ENCODE results near the gene CCDC6.
A peak's percentile ranks its signal among the peaks of the same experiment; 100 is the strongest.

Gene CCDC6

DNA sequence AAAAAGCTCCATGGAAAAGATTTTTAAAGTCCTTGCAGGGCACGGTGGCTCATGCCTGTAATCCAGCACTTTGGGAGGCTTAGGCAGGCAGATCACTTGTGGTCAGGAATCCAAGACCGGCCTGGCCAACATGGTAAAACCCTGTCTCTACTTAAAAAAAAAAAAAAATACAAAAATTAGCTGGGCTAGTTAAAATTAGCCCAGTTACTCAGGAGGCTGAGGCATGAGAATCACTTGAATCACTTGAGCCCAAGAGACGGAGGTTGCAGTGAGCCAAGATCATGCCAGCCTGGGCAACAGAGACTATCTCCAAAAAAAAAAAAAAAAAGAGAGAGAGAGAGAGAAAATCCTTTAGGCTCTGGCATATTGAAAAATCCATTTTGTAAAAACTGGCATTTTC, 61.9 kb downstream of the CCDC6 start:
- DNase-seq: no peak

DNA sequence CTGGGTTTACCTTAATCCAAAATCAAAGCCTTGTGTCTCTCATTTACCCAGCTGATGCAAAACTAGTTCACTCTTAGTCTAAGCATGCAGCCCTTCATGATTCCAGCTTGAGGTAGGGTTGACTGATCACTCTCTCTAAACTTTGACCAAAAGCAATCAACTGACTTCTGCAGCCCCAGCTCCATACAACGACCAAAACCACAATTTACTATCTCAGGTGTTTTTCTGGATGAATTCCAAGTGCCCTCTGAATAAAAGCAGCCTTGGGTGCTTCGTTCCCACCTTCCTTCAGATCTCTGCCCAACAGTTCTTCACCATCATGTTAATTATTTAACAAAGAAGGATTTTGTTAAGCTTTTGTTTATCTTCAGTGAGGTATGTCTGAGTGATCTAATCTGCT, 62.6 kb downstream of the CCDC6 start:
- no peak for DNase-seq

DNA sequence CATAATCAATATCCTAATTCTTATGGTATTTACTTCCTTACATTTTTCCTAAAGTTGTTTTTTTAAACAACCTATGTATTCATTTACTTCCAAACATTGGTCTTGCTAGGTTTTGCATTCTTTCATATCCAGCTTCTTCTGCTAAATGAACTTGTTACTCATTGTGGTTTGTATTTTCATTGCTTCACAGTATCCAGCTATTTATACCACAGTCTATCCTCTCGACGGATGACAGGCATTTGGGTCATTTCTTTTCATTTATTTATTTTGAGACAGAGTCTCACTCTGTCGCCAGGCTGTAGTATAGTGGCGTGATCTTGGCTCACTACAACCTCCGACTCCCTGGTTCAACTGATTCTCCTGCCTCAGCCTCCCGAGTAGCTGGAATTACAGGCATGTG, 66.8 kb downstream of the CCDC6 start:
- no peak for DNase-seq

DNA sequence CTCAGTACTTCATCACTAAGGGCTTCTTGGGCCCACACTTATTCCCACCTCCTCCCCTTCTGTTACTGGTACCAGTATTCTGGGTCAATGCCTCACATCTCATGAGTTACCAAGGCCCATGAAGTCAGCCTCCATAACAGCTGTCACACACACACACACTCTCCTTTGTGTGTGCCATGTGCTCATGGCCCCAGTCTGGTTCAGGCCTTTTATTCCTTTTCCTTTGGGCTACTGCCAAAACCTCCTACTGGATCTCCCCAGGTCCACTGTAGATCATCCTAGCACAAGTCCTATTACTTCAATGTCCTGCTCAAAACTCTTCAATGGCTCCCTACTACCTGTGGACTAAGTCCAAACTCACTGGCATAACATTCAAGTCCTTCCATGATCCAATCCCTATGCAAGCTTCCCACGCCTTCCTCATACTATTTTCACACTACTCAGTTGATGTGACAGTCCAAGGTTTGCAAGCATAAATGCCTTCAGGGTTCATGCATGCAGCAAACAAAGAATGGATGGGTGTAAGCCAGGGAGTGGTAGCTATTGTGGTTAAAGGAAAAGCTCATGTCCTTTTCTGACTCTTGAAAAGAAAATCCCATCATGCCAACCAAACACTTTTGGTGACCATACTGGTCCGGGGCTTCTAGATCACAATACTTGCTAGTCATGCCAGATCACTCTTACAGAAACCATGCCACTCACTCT, 68.1 kb downstream of the CCDC6 start:
- no peak for DNase-seq

DNA sequence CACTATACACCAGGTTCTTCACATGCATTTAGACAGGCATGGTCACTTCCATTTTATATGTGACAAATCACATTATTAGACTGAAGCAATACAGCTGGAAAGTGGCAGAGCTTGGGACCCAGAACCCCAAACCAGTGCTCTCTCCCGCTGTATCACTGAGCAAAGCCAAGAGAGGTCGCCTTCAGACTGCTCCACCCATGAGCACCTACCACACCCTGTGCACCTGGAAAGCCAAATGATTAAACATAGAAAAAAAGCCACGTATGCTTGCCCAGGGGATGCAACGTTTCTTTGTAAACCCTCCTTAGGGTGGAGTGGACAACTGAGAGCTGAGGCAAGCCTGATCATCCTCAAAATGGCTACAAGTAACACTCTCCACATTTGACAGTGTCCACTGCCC, 72.5 kb downstream of the CCDC6 start:
- no peak for DNase-seq

DNA sequence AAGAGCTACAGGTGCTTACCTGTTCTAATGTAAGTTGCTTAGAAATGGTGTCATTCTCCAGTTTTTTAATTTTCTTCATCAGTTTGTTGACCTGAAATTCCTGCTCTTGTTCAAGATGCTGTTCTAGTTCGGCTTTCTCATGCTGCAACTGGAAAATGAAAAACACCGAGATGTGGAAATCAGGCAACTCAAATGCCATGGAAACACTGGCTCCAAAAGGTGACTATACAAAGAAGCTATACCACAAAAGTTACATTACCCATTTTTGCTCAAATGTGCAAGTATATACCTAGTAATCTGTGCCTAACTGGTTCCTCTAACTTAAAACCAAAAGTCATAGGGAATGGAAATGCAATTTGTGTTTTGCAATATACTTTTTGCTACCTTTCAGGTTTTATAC, 73.8 kb downstream of the CCDC6 start:
- DNase-seq: no peak

DNA sequence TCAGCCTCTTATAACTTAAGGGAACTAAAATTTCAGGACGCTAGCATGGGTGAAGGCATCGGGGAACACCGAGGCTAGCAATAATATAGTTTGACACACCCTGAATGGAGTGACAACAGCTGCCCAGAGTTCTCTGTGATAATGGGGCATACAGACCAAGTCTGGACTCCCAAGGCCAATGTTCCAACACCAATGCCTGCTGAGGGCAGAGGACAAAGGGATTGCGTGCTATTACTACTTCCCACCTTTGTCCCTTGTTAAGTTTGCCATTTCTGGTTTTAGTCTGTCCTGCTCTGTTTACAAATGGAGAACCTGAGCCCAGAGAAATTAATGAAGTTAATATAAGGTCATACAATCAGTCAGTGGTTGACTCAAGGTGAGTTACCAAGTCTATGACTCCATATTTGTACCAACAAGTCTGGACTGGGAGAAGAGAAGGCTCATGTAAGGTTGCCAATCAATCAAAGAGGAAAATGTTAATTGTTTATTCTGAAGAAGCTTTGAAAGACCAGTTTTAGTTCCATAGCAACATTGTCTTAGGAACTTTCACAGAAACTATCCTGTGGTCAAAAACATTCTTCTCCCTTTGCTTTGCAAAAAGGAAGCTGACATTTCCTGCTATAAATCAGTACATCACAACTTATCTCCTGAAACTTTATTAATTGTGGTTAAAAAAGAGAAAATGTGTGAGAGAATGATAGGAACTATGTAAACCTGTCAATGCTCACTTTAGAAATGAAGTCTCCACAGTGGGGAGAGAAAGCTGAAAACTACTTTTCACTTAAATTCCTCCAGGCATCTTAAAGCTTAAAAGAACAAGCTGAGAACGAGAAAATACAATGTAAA, 74.5 kb downstream of the CCDC6 start:
- no peak for DNase-seq

DNA sequence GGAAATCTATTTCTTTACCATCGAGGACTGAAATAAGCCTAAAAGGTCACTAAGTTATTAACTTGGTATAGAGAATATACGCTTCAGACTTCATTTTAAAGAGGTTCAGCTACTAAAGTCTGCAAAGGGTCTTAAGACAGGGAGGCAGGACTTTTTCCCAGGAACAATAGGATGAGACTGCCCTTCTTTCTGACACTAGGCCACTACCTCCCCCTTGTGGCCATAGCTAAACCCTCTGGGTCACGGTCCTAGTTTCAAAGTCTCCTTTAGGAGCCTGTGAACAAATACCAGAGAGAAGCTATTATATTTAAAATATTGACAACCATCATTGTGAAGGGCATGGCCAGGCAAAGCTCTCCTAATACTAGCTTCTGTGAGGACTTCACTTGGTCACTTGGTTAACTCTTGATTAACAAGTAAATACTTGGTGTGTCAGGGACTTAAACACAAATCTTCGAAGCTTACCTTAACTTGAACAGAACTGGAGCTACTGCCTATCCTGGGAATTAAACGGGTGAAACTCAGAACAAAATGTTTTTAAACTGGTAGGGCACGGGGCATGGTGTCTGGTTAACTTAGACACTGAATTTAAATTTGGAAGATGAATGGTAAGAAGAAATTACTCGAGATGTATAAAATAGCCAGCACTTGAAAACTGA, 75.6 kb downstream of the CCDC6 start:
- DNase-seq: no peak

DNA sequence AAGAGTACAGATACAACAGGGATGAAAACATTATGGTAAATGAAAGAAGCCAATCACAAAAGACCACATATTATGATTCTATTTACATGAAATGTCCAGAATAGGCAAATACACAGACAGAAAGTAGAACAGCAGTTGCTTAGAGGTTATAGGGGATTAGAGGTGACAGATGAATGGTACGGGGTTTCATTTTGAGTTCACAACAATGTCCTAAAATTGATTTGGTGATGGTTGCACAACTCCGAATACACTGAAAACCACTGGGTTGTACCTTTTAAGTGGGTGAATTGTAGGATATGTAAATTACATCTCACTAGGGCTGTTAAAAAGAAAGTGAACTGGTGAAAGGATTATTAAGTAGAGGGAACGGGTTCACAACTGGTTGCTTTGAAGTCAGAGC, 76.8 kb downstream of the CCDC6 start:
- DNase-seq: no peak

DNA sequence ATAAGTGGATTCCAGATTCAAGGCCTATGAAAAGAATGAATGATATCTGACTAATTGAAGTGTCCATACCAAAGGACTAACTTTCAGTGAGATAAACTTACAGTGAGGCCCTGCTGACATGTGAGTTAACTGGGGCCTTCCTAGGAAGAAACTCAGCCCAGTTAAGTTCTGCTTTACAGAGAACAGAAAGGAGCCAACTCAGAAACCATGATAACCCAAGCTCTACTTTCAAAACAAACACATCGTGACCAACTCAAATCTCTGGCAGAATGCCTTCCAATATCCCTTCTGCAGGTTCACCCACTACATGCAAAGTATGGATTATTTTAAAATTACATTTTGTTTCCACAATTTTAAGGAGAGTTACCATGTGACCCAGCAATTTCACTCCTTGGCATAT, 77.3 kb downstream of the CCDC6 start:
- DNase-seq: no peak

DNA sequence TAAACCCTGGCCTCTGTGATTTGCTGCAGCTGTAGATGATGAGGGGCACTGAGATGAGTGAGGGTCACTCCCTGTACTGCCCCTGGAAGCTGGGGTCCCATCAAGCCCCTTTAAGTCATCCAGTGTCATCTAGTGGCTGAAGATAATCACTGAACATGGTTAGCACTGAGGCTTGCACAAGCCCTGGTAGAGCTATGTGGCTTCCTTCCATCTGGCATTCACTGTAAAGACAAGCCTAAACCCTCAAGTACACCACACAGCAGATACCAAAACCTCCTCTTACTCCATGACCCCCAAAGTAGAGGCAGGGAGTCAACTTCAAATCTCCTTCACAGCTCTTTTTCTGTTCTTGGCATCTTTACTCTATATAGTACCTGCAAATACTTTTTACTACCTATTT, 80.4 kb downstream of the CCDC6 start:
- DNase-seq: no peak

DNA sequence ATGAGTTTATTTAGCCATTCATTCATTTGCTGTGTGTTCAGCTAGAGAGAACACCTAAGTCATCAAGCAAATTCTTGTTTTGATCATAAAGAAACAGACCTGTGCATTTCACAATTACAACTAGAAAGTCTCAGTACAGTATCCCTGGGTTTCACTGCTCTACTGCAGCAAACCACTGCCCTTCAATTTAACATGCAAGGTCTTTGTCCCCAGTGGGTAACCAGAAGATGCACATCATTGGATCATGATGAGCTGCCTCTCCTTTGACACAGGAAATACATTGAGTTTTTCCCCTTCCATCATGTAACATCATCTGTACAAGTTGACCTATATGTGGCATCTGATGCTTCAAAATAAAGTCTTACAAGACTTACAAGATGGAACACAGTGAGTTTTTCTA, 82.6 kb downstream of the CCDC6 start:
- DNase-seq: no peak

DNA sequence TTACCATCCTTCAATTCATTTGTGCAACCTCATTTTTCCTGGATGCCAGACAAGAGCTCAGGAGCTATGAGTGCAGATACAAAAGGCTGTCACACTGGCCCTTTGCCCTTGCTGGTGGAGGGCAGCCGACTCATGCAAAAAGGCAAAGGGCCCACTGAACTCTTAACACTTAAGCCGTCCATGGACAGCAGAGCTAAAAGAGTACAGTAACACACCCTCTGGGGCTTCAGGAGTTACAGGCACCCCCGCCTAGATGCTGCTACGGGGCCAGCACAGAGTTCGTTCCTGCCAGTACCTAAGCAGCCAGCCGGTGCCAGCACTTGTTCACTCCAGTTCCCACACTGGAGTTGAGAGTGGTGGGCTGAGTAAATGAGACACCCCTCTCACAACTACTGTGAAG, 83.2 kb downstream of the CCDC6 start:
- DNase-seq: no peak

DNA sequence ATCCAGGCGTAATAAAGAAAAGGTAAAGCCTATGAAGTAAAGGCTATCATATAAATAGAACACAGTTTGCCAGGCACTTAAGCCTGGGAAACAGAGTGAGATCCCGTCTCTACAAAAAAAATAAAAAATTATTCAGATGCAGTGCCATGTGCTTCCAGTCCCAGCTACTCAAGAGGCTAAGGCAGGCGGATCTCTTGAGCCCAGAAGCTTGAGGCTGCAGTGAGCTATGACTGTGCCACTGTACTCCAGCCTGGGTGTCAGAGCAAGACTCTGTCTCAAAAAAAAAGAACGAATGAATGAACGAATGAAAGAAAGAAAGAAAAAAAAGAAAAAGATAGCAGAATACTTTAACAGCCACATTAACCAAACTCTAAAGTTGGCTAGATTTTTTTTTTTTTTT, 85.9 kb downstream of the CCDC6 start:
- no peak for DNase-seq

DNA sequence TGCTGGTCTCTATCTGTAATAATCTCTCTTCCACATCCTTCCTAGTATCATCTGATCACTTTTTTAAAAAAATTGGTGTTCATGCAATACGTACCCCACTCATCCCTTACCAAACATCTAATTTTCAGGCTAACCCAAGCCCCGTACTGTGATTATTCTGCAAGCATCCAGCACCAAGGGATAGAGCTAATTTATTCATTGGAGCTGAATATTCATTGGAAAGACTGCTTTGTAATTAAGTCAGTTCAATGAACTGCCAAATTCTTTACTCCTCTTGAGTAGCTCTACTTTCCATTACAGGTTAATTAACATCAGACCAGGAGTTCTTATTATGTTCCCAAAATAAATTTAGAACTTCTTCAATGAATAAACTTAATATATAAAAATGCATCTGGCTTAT, 86.7 kb downstream of the CCDC6 start:
- no peak for DNase-seq

DNA sequence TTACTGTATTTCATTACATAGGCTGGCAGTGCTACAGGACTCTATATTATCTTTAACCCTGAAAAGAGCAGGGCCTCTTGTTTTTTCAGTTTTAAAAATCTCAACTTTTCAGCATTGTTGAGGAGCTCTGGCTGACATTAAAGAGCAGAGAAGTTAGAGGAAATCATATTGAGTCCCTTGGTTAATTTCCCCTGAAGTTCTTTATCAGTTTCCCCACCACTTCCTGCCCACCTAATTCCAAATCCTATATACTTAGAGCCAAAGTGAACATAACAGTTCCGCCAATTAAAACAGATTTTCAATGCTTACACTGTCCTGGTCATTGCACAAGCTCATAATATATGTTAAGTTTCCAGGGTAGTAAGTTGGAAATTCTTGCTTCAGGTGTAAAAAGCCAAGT, 87.1 kb downstream of the CCDC6 start:
- DNase-seq: no peak

DNA sequence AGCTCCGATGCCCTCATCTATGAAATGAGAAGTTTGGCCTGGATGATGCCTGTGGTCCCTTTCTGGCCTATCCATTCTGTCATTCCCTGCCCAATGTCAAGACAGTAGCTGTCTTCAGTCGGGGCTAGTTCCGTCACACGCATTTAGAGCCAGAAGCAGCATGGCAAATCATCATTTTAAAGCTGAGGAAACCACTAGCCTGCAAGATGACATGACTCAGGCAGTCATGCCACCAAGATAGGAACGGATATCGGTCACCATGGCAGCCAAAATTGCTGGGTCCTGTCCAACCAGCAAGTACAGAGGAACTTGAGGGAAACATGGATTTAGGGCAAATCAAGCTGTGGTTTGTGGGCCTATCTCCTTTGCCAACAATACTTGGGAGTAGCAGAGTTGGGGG, 88.6 kb downstream of the CCDC6 start:
- DNase-seq: no peak

DNA sequence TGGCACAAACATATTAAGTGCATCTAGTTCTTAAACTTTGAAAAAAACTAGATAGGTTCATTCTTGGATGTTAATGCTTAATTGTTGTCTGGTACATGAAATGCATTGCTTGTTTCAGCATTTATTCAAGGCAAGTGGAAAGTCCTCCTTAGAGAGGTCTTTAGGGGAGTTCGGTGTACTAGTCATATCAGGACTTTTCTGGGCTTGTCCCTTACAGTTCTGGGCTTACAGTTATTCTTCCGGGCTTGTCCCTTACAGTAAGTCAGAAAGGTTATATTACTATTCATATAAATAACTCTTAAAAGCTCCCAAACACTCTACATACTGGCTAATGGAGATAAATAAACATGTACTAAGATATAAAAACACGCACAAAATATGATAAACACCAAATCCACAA, 91.5 kb downstream of the CCDC6 start:
- no peak for DNase-seq

DNA sequence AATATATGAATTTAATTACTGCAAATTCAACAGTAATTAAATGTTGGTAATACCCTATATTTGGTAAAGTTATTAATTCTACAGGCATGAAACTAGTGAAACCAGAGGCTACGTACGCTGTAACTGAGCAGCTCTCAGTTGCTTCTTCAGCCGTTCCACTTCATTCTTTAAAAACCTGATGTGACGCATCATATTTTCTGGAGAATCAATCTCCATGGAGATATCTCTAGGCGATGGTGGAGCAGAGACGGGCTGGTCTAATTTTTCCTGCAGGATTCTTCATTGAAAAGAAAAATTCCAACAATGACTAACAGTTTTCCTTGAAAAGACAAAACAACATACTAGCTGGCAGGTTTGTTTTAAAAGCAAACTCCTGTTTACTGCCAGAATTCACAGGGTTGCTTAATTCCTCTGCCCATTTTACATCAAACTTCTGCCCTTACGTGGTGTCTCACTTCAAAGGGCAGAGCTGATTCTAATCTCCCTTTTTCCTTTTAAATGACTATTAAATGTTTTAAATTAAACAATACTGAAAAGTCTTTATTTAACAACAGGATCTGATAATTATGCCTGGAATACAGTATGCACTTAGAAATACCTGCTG, 93.7 kb downstream of the CCDC6 start:
- DNase-seq: no peak

DNA sequence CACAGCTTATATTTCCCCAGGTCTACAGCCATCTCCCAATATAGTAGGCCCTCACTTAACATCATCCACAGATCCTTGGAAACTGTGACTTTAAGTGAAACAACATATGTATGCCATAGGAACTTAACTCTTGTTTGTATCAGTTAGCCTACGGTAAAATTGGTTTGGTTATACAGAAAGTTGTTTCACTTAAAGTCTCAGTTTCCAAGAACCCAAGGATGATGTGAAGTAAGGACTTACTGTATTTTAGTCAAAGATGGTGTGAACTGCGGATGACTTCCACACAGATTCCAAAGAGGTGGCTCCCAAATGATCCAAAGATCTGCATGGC, 96.7 kb downstream of the CCDC6 start:
- no peak for DNase-seq

DNA sequence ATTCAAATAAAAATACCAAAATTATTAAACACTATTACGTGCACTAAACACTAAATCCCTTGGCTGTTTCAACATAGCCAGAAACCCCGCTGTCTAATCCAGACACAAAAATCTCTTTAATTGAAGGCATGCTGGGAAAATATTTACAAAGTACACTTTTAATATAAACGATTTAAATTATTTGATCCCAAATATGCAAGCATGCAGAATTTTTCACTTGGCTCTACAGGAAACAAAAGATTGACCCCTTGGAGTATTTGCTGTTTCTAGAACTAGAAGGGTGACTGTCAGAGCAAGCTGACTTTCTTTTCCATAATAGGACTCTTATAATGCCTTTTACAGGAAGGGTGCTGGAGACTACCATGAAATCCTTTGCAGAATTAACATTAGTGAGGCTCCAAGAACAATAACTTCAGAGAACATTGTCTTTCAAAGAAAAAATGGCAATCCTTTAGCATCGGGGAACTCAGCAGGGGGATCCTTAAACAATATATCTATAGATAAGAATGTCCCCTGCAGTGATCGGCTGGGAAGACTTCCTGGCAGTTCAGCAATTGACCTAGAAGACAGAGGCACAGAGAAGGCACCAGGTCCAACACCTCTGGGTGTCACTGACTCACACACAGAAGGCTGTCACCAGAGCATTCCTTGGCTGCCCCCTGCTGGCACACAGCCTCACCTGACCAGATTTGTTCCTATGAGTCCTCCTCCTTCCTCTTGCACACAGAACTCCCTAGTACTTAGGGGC, 97.3 kb downstream of the CCDC6 start:
- DNase-seq: peak; percentile 59

DNA sequence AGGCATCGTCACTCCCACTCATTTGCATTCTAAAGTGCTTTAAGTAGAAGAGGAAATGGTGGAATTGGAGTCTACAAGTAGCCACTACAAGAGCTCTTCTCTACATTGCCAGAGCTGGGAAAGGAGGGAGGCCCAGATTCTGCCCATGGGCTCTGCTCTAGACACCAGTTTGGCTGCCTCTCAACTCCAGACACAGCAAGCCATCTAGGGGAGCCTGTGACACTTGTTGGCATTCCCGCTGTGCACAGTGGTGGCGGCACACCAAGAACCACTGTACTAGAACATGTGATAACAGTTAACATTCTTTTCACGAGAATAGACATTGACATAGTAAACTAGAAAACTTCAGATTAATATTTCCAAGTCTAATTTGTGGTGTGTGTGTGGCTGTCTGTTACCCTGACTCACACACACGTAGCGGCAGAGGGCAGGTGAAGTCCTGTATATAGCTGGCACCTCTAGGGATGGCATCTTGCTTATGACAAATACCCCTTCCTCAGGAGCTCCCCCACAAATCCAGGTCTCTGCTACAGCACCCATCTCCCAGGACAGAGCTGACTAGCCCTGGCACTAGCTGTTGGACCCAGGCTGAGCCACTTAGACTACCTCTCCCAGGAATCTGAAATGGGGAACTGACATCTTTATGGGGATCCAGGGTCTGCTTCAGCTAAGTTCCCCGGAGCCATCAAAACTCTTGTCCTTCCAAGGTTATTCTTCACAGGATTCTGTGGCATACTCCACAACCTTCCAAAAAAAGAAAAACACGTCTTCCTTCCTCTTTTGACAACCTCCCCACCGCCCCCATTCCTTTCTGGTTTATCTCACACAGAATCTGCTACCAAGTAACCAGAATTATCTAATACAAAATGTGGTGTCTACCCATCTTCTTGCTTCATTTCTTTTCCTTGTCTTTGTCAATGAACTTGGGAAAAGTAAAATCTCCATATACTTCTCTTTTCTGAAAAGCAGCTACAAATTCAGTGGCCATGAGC, 98.4 kb downstream of the CCDC6 start:
- DNase-seq: no peak

All from CD4-positive, alpha-beta T cell treated with Interleukin-6 for 4 hours (primary cell).